ENCODE results near the gene RANBP10. TPM values are rescaled to one million over a fixed set of nuclear protein-coding genes. Genes with fewer than 3 reads are reported as not detected.

Gene RANBP10
- total and polyA plus RNA-seq, 2 experiments from 2014 or later = 9.0 to 13.6 TPM

DNA sequence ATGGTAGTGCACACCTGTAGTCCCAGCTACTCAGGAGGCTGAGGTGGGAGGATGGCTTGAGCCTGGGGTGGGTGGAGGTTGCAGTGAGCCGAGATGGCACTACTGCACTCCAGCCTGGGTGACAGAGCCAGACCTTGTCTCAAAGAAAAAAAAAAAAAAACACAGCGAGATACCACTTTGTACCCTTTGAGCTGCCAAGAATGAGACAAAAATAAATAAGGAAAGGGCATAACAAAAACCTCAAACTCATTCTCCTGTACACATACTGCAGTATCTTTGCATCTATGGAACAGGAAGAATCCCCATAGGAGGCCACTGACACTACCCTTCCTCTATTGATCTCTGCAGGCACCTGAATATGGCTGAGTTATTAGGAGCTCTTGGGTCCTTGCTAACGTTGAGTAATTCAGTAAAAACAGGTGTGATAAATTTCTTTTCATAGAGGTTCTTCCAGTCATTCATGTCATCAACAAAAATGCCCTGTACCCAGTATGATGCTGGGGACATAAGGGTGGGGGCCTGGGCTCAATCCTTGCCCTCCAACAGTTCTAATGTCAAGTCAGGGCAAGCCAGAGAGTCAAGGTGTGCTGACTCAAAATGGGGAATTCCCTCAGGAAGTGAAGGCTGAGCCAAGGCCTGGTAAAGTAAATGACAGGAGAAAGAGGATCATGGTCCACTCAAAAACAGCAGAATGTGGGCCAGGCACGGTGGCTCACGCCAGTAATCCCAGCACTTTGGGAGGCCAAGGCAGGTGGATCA lies 26.9 kb downstream of the RANBP10 start (continued):
- TF ChIP-seq, protein P1, sequence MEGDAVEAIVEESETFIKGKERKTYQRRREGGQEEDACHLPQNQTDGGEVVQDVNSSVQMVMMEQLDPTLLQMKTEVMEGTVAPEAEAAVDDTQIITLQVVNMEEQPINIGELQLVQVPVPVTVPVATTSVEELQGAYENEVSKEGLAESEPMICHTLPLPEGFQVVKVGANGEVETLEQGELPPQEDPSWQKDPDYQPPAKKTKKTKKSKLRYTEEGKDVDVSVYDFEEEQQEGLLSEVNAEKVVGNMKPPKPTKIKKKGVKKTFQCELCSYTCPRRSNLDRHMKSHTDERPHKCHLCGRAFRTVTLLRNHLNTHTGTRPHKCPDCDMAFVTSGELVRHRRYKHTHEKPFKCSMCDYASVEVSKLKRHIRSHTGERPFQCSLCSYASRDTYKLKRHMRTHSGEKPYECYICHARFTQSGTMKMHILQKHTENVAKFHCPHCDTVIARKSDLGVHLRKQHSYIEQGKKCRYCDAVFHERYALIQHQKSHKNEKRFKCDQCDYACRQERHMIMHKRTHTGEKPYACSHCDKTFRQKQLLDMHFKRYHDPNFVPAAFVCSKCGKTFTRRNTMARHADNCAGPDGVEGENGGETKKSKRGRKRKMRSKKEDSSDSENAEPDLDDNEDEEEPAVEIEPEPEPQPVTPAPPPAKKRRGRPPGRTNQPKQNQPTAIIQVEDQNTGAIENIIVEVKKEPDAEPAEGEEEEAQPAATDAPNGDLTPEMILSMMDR (conservative IDR thresholded peaks at IDR 0.05; ENCODE audit: low read depth in 2 of 2) = no peak
- TF ChIP-seq STAT1 (IDR thresholded peaks at IDR 0.05; ENCODE audit: unreplicated experiment) (no peak), POLR2AphosphoS5 (IDR thresholded peaks at IDR 0.05; ENCODE audit: low read depth) (no peak), EZH2phosphoT487 (IDR thresholded peaks at IDR 0.05; ENCODE audit: unreplicated experiment) (no peak), EZH2 (IDR thresholded peaks at IDR 0.05; ENCODE audit: low read depth, unreplicated experiment) (no peak), ZNF114 (CRISPR knock-in tag; IDR thresholded peaks at IDR 0.05) (no peak), NANOG (IDR thresholded peaks at IDR 0.05; ENCODE audit: borderline replicate concordance) (no peak)
- TF ChIP-seq, protein P2, sequence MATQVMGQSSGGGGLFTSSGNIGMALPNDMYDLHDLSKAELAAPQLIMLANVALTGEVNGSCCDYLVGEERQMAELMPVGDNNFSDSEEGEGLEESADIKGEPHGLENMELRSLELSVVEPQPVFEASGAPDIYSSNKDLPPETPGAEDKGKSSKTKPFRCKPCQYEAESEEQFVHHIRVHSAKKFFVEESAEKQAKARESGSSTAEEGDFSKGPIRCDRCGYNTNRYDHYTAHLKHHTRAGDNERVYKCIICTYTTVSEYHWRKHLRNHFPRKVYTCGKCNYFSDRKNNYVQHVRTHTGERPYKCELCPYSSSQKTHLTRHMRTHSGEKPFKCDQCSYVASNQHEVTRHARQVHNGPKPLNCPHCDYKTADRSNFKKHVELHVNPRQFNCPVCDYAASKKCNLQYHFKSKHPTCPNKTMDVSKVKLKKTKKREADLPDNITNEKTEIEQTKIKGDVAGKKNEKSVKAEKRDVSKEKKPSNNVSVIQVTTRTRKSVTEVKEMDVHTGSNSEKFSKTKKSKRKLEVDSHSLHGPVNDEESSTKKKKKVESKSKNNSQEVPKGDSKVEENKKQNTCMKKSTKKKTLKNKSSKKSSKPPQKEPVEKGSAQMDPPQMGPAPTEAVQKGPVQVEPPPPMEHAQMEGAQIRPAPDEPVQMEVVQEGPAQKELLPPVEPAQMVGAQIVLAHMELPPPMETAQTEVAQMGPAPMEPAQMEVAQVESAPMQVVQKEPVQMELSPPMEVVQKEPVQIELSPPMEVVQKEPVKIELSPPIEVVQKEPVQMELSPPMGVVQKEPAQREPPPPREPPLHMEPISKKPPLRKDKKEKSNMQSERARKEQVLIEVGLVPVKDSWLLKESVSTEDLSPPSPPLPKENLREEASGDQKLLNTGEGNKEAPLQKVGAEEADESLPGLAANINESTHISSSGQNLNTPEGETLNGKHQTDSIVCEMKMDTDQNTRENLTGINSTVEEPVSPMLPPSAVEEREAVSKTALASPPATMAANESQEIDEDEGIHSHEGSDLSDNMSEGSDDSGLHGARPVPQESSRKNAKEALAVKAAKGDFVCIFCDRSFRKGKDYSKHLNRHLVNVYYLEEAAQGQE (IDR thresholded peaks at IDR 0.05; ENCODE audit: unreplicated experiment) = no peak
- TF ChIP-seq, protein P3, sequence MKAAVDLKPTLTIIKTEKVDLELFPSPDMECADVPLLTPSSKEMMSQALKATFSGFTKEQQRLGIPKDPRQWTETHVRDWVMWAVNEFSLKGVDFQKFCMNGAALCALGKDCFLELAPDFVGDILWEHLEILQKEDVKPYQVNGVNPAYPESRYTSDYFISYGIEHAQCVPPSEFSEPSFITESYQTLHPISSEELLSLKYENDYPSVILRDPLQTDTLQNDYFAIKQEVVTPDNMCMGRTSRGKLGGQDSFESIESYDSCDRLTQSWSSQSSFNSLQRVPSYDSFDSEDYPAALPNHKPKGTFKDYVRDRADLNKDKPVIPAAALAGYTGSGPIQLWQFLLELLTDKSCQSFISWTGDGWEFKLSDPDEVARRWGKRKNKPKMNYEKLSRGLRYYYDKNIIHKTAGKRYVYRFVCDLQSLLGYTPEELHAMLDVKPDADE (IDR thresholded peaks at IDR 0.05) = no peak

DNA sequence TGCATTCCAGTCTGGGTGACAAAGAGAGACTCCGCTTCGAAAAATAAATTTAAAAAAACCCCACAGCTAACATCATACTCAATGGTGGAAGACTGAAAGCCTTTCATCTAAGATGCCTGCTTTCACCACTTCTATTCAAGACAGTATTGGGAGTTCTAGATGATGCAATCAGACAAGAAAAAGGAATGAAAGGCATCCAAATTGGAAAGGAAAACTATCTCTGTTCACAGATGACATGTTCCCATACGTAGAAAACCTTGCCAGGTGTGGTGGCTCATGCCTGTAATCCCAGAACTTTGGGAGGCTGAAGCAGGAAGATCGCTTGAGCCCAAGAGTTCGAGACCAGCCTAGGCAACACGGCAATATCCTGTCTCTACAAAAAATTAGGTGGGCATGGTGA lies 31.1 kb downstream of the RANBP10 start:
- no peaks in the 10 kb centered on the region for H3K27me3 ChIP-seq (ENCODE audit: insufficient read depth)
- TF ChIP-seq EZH2phosphoT487 (IDR thresholded peaks at IDR 0.05; ENCODE audit: unreplicated experiment) (no peak), ZNF114 (CRISPR knock-in tag; IDR thresholded peaks at IDR 0.05) (no peak), EZH2 (IDR thresholded peaks at IDR 0.05; ENCODE audit: low read depth, unreplicated experiment) (no peak)
- TF ChIP-seq, protein P2 (IDR thresholded peaks at IDR 0.05; ENCODE audit: unreplicated experiment) = no peak
- TF ChIP-seq, protein P3 (IDR thresholded peaks at IDR 0.05) = no peak

More for the DNA sequence above, 31.1 kb downstream of the RANBP10 start:
- no peak overlapping the region for H3K4me3 Mint-ChIP-seq
- peaks cover 7% of the 10 kb centered on the region for H3K27me3 Mint-ChIP-seq (ENCODE audit: insufficient read depth, low read depth, poor library complexity)
- no peak overlapping the region for H3K4me3 ChIP-seq
- no peak overlapping the region for H2AFZ ChIP-seq
- no peaks in the 10 kb centered on the region for H3K9me2 ChIP-seq (ENCODE audit: insufficient read depth)
- ATAC-seq (no peak), DNase-seq (ENCODE audit: low spot score) (no peak)
- H4K20me1 ChIP-seq (replicated peaks; ENCODE audit: insufficient read depth) = peaks cover 5% of the 10 kb centered on the region
- peaks cover 9% of the 10 kb centered on the region for H3K79me2 ChIP-seq (replicated peaks; ENCODE audit: insufficient read depth)
- H3K4me1 ChIP-seq (ENCODE audit: insufficient read depth) = no peaks in the 10 kb centered on the region
- no peak overlapping the region for H3K27ac Mint-ChIP-seq
- H3K36me3 ChIP-seq (ENCODE audit: insufficient read depth) = 0 out of 2 replicates have a peak, but pooled peaks cover 4% of the 10 kb centered on the region
- peaks cover 9% of the 10 kb centered on the region for H3K36me3 Mint-ChIP-seq (ENCODE audit: low read depth)
- no peak overlapping the region for H3K4me2 ChIP-seq
- H3K4me1 Mint-ChIP-seq = peaks cover 5% of the 10 kb centered on the region
- H3K27ac ChIP-seq (ENCODE audit: low read depth) = no peak overlapping the region
- peaks cover 5% of the 10 kb centered on the region; the same call in 1 of the 3 replicates for H3K9me3 Mint-ChIP-seq
- H3F3A ChIP-seq (replicated peaks; ENCODE audit: low read depth) = no peaks in the 10 kb centered on the region
